Caco-2 (cell line): Measurements from ENCODE around the gene CYP2W1. TPM values are rescaled to one million over a fixed set of nuclear protein-coding genes. Genes with fewer than 3 reads are reported as not detected.

ENCODE experiments used
- BruUV-seq: library from RNA; stranded (reverse); fragments of 400-500 nt; replicated peaks from 2 replicates; lab custom pipeline; 2021; lab: Mats Ljungman, UMichigan
- CTCF ChIA-PET: fragments of 300-600 bp; sonication (Branson Sonifier 250); formaldehyde crosslinking; loops from one replicate; lab custom pipeline; 2022; ENCODE audit warnings: antibody characterized with exemption; lab: Charles Lee
- POLR2A ChIA-PET: fragments of 300-600 bp; sonication (Branson Sonifier 250); formaldehyde crosslinking; loops from one replicate; lab custom pipeline; 2022; ENCODE audit warnings: antibody characterized with exemption; lab: Charles Lee
- DNase-seq, 2 experiments: peaks; one replicate each; pipeline versions ENCODE4 v3.0.0 to v3.0.0-alpha.2; 2020 to 2022
- H3K27me3 ChIP-seq: replicated peaks from 2 replicates; pipeline ENCODE4 v1.6.0; 2011; ENCODE audit warnings: low read length; ENCODE audit not compliant: control insufficient read depth, insufficient read depth
- H3K36me3 ChIP-seq: 2 replicates; pipeline ENCODE4 v1.5.1; 2011; ENCODE audit warnings: low read length; ENCODE audit not compliant: control insufficient read depth, insufficient read depth
- H3K4me1 ChIP-seq: fragments of 250-450 bp; sonication (Bioruptor Pico); 2 replicates; pipeline ENCODE4 v1.5.1; 2020; ENCODE audit warnings: mild to moderate bottlenecking
- H3K4me3 ChIP-seq: 2 replicates; pipeline ENCODE4 v1.5.1; 2011; ENCODE audit warnings: low read depth, mild to moderate bottlenecking, control low read depth, low read length
- H3K9me3 ChIP-seq: fragments of 250-450 bp; sonication (Bioruptor Pico); 2 replicates; pipeline ENCODE4 v1.5.1; 2020; ENCODE audit warnings: mild to moderate bottlenecking, moderate library complexity
- H3K27ac Mint-ChIP-seq: one replicate; pipeline ENCODE4 v1.8.0; 2022; ENCODE audit warnings: mixed read lengths; ENCODE audit not compliant: unreplicated experiment
- H3K27me3 Mint-ChIP-seq: one replicate; pipeline ENCODE4 v1.8.0; 2022; ENCODE audit warnings: mixed read lengths; ENCODE audit not compliant: insufficient read depth, unreplicated experiment
- H3K36me3 Mint-ChIP-seq: one replicate; pipeline ENCODE4 v1.8.0; 2022; ENCODE audit warnings: mild to moderate bottlenecking, mixed read lengths; ENCODE audit not compliant: insufficient read depth, unreplicated experiment
- H3K4me1 Mint-ChIP-seq: one replicate; pipeline ENCODE4 v1.8.0; 2022; ENCODE audit warnings: low read depth, mixed read lengths; ENCODE audit not compliant: unreplicated experiment
- H3K4me3 Mint-ChIP-seq: one replicate; pipeline ENCODE4 v1.8.0; 2022; ENCODE audit warnings: mild to moderate bottlenecking, moderate library complexity, mixed read lengths; ENCODE audit not compliant: unreplicated experiment
- H3K9me3 Mint-ChIP-seq: one replicate; pipeline ENCODE4 v1.8.0; 2022; ENCODE audit warnings: mixed read lengths; ENCODE audit not compliant: unreplicated experiment
- intact Hi-C: fragments of 100-400 bp; cut with micrococcal nuclease; formaldehyde crosslinking; loops from one replicate; pipeline ENCODE4 v1.10.0; 2022; ENCODE audit not compliant: unreplicated experiment
- total RNA-seq: library from RNA; stranded (reverse); gene quantifications from 2 replicates; pipeline ENCODE4 v1.2.3, GENCODE V29; 2022
- TF ChIP-seq, protein P1 (sequence below), 2 experiments: fragments of 200-600 bp in 1 of 2; IDR thresholded peaks; 1 replicate in 1 of 2; 2 replicates in 1 of 2; pipeline versions ENCODE4 v1.5.1 to v1.8.0; 2011 to 2022; ENCODE audit warnings: antibody characterized with exemption in 1 of 2, control low read depth in 1 of 2, inconsistent platforms in 1 of 2, low read depth in 1 of 2, low read length in 1 of 2, mild to moderate bottlenecking in 1 of 2, moderate library complexity in 1 of 2; ENCODE audit not compliant: insufficient read depth in 1 of 2, severe bottlenecking in 1 of 2, unreplicated experiment in 1 of 2

Gene CYP2W1
- total RNA-seq, 1 experiment from 2014 or later: 24.0 TPM

DNA sequence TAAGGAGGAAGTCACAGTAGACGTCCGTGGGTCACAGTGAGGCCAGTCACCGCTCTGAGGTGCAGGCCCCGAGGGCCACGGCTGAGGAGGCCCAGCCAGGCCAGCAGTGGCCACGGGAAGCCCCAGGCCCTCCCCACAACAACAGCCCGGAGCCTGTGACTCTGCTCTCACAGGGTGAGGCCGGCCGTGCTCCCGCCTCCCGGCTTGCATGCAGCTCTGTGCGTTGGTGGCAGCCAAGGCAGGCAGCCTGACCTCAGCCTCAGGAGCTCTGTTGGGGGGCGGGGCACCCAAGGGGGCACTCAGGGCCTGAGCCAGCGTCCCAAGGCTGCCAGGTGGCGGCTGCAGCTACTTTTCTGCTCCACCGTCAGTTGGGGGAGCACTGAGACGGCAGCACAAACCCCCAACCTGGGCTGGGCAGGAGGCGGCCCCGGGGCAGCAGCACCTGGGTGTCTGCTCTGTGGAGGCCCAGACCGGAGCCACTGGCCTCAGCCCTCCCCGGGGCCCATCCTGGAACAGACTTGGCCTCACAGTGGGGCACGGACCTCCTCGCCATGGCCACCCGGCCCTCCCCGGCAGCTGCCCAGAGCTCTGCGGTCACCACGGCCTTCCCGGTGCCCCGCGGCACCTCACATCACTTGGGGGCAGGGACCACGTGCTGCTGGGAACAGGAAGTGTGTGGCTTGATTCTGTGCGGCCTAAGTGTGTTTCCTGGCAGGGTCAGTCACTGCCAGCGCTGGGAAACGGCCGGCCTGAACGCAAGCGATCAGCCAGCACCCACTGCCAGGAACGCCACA lies 13.3 kb downstream of the CYP2W1 start:
- H3K36me3 Mint-ChIP-seq: peaks cover 53% of the 10 kb centered on the region
- no peaks in the 10 kb centered on the region for H3K9me3 Mint-ChIP-seq
- TF ChIP-seq, protein P1, sequence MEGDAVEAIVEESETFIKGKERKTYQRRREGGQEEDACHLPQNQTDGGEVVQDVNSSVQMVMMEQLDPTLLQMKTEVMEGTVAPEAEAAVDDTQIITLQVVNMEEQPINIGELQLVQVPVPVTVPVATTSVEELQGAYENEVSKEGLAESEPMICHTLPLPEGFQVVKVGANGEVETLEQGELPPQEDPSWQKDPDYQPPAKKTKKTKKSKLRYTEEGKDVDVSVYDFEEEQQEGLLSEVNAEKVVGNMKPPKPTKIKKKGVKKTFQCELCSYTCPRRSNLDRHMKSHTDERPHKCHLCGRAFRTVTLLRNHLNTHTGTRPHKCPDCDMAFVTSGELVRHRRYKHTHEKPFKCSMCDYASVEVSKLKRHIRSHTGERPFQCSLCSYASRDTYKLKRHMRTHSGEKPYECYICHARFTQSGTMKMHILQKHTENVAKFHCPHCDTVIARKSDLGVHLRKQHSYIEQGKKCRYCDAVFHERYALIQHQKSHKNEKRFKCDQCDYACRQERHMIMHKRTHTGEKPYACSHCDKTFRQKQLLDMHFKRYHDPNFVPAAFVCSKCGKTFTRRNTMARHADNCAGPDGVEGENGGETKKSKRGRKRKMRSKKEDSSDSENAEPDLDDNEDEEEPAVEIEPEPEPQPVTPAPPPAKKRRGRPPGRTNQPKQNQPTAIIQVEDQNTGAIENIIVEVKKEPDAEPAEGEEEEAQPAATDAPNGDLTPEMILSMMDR (IDR thresholded peaks at IDR 0.05; ENCODE audit: insufficient read depth in 1 of 2, low read depth in 1 of 2, low read length in 1 of 2, severe bottlenecking in 1 of 2, unreplicated experiment in 1 of 2): no peak
- ChIA-PET POLR2A (interaction anchor here (0.6 kb wide), 1 partner anchor 130 kb away, joined by 4 read pairs; no protein-coding TSS in a partner anchor), CTCF (interaction anchor here (0.9 kb wide), 1 partner anchor 164 kb away, joined by 3 read pairs; no protein-coding TSS in a partner anchor)
- intact Hi-C loops: no loop called here
- no peak for DNase-seq
- no TSS peak for BruUV-seq
- Histone ChIP-seq H3K27me3 (no peaks in the 10 kb centered on the region), H3K4me1 (peaks cover 13% of the 10 kb centered on the region), H3K36me3 (peaks cover 2% of the 10 kb centered on the region; the same call in 1 of the 2 replicates), H3K4me3 (no peak overlapping the region), H3K9me3 (no peaks in the 10 kb centered on the region)
- no peak overlapping the region for H3K4me3 Mint-ChIP-seq
- no peaks in the 10 kb centered on the region for H3K4me1 Mint-ChIP-seq
- no peaks in the 10 kb centered on the region for H3K27me3 Mint-ChIP-seq
- no peak overlapping the region for H3K27ac Mint-ChIP-seq

DNA sequence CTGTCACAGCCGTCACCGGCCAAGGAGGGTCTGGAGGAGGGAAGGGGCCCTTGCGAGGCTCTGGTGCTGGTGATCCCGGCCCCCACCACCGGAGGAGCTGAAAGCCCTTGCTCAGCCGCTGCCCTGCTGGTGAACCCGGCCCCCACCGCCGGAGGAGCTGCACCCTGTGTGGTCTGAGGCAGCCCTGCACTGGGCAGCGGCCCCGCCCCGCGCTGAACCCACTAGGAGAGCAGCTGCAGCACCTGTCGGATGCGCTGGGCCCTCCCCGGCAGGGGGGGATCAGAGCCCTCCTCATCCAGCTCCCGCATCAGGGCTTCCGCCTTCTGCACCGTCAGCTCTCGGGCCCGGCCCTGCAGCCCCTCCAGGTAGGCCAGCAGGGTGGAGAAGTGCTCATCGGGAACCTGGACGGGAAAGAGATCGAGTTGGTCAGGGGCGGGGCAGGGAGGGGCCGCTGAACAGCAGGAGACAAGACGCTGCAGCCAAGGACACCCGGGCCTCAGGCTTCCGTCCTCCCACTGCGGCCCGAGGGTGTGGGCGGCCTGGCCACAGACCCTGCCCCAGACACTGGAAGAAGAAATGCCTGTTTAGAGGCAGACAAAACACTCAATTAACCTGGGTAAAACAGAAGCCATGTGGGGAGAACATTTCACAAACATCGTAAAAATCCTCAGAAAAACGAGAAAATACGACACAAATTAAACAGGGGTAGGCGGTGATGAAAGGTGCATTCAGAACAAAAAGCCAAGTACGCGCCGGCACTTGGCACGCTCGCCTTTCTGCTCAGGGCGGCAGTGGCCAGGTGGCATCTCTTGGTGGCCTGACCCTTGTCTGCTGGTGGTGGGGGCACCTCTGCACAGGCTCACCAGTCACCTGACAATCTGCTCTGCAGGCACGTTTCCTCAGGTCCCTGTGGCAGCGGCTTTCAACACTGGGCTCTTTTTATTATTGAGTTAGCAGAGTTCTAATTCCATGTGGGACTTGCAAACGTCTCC lies 14.7 kb downstream of the CYP2W1 start:
- Histone ChIP-seq H3K27me3 (no peaks in the 10 kb centered on the region), H3K4me1 (peaks cover 8% of the 10 kb centered on the region), H3K36me3 (peaks cover 2% of the 10 kb centered on the region; the same call in 1 of the 2 replicates), H3K9me3 (no peaks in the 10 kb centered on the region), H3K4me3 (no peak overlapping the region)
- intact Hi-C loops: no loop called here
- Mint-ChIP-seq H3K4me3 (no peak overlapping the region), H3K4me1 (no peaks in the 10 kb centered on the region), H3K27me3 (no peaks in the 10 kb centered on the region), H3K36me3 (peaks cover 44% of the 10 kb centered on the region), H3K9me3 (no peaks in the 10 kb centered on the region), H3K27ac (no peak overlapping the region)
- CTCF ChIA-PET: interaction anchor here (0.7 kb wide), 2 partner anchors 26 to 63 kb away, joined by 3 to 6 read pairs; no protein-coding TSS in a partner anchor
- DNase-seq: no peak
- no TSS peak for BruUV-seq
- POLR2A ChIA-PET: no interaction called here
- TF ChIP-seq, protein P1 (IDR thresholded peaks at IDR 0.05; ENCODE audit: insufficient read depth in 1 of 2, low read depth in 1 of 2, low read length in 1 of 2, severe bottlenecking in 1 of 2, unreplicated experiment in 1 of 2): peak in 1 of 2 experiments; percentile 27
